HUES64 (cell line): ENCODE results near the gene ZFYVE28.

ENCODE experiments used
- H3K27ac ChIP-seq: 2 replicates; pipeline ENCODE4 v1.7.0; 2013; ENCODE audit warnings: low read depth, low read length, inconsistent platforms
- H3K27me3 ChIP-seq: 2 replicates; pipeline ENCODE4 v1.6.1; 2013; ENCODE audit warnings: mild to moderate bottlenecking, low read length; ENCODE audit not compliant: insufficient read depth
- H3K36me3 ChIP-seq: 2 replicates; pipeline ENCODE4 v1.6.1; 2013; ENCODE audit warnings: mild to moderate bottlenecking, low read length; ENCODE audit not compliant: insufficient read depth
- H3K4me1 ChIP-seq: 2 replicates; pipeline ENCODE4 v1.6.1; 2013; ENCODE audit warnings: mild to moderate bottlenecking, low read length, moderate library complexity; ENCODE audit not compliant: insufficient read depth
- H3K4me3 ChIP-seq: 2 replicates; pipeline ENCODE4 v1.5.1; 2013; ENCODE audit warnings: mild to moderate bottlenecking, low read length, moderate library complexity
- H3K9ac ChIP-seq: 2 replicates; pipeline ENCODE4 v1.6.1; 2013; ENCODE audit warnings: mild to moderate bottlenecking, low read depth, low read length
- H3K9me3 ChIP-seq: 2 replicates; pipeline ENCODE4 v1.6.1; 2013; ENCODE audit warnings: low read depth, low read length; ENCODE audit not compliant: insufficient read depth
- WGBS: fragments of 150-250, 120-280 bp; methylation state at CpG from one replicate; pipeline ENCODE4 v1.1.7; 2013; ENCODE audit warnings: missing lambda C conversion rate; 5-methylcytosine and 5-hydroxymethylcytosine counted together

The ZFYVE28 gene

DNA sequence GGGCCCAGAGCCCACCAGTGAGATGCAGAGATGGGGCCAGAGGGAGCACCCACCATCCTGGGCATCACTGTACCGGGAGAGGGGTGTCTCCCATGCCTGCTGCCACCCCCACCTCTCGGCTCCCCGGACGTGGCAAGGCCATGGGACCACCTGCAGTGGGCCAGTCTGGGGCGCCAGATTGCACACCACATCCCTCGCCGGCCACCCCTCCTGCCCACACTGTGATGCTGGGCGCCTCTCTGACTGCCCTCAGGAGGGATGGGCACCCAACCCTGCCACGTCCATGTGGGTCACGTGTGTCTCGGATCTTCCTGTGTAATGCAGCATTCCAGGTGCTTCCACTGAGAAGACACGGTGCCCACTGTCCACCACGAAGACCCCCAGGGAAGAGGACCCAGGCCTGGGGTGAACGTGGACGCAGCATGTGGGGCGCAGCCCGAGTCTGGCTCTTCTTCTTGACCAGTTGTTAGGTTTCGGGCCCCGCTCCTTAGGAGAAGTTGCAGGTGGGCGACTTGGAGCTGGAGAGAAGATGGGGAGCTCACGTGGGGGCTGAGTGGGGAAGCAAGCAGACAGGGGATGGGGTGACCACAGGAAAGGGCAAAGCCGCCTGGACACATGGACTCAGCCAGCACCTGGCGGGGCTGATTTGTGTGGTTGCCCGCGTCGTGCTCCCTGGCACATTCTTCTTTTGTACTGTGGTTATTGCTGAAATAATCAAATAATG lies 47.7 kb downstream of the ZFYVE28 start:
- H3K27me3 ChIP-seq: no peaks in the 10 kb centered on the region
- 94% methylated on average over 26 of the region's 26 CpGs for WGBS
- no peak overlapping the region for H3K4me3 ChIP-seq
- no peaks in the 10 kb centered on the region for H3K4me1 ChIP-seq
- H3K27ac ChIP-seq: no peak overlapping the region
- H3K9me3 ChIP-seq: no peaks in the 10 kb centered on the region
- H3K36me3 ChIP-seq: no peaks in the 10 kb centered on the region
- H3K9ac ChIP-seq: no peak overlapping the region

DNA sequence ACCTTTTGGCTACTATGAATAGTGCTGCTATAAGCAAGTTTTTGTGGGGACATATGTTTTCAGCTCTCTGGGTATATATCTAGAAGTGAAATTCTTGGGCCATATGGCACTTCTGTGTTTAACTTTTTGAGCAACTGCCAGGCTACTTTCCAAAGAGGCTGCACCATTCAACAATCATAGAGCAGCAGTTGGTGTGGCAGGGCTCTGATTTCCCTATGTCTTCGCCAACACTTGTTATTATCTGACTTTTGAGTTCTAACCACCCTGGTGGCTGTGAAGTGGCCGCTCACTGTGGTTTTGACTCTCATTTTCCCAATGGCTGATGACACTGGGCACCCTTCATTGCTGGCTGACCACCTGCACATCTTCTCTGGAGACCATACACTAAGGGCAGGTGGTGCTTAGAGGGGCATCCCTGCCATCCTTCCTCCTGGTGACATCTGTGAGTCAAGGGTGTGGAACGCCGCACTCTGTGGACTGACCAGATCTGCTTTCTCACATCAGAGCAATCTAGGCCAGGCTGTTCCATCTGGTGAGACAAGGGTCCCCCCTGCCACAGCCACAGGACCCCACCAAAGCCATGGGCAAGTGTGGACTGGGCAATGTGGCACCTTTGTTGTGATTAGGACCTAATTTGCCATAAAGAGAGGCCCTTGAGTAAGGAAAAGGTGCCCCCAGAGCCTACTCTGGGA lies 49.6 kb downstream of the ZFYVE28 start:
- Histone ChIP-seq H3K27me3 (no peaks in the 10 kb centered on the region), H3K4me1 (no peaks in the 10 kb centered on the region), H3K27ac (no peak overlapping the region), H3K9me3 (no peaks in the 10 kb centered on the region), H3K4me3 (no peak overlapping the region), H3K36me3 (no peaks in the 10 kb centered on the region), H3K9ac (no peak overlapping the region)
- 96% methylated on average over 4 of the region's 4 CpGs for WGBS

DNA sequence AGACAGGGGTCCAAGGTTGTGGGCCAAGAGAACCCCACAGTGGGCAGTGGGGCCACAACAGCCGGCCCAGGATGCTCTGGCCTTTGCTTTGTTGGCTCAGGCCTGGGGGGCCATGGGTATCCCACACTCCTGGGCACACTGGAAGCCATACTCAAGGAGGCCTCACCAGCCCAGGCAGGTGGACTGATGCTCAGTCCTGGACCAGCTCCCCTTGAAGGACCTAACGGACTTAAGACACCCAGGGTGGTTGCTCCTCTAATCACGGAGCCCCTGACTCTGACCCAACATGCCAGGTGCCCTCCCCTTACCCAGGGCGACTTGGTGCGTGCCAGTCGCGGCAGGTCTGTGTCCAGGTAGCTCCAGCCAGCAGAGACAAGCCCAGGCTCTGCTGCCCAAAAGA lies 50.8 kb downstream of the ZFYVE28 start:
- no peaks in the 10 kb centered on the region for H3K9me3 ChIP-seq
- H3K4me3 ChIP-seq: no peak overlapping the region
- H3K36me3 ChIP-seq: no peaks in the 10 kb centered on the region
- no peaks in the 10 kb centered on the region for H3K4me1 ChIP-seq
- no peaks in the 10 kb centered on the region for H3K27me3 ChIP-seq
- no peak overlapping the region for H3K9ac ChIP-seq
- no peak overlapping the region for H3K27ac ChIP-seq
- 95% methylated on average over 7 of the region's 7 CpGs for WGBS

DNA sequence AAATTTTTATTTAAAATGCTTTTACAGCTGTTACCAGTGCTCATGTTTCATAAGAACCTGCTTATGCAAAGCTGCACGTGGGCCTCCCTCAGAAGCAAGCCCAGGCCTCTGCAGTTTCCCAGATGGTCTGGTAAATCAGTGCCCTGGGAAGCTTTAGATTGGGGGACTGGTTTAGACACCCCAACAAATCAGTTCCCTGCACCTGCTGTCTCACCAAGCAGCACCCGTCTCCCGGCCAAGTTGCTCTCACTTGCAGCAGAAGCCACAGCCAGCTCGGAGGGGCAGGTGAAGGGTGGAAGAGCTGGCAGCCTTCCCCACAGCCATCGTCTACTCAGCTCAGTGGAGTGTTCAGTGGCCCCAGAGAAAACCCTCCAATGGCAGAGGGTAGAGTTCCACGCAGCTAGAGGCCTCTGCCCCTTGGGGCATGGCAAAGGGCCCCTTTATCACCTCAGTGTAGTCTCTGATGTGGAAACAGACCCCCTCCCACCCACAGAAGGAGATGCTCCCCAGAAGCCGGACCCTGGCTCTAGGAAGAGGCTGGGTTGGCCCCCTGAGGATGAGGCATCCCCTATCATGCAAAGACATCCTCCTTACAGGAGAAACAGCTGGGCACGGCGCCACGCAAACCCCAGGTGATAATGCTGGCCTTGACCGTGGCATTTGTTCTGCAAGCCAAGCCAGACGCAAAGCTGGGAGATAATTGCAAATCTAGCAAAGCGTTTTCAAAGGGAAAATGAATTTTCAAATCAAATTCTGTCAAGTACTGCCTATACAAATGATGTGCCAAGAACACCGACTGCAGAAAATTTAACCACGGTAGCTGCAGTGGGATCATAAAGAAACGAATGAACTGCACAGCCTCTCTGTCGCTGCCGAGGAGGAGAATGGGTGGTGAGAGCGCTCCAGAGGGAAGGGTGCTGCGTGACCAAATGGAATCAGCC lies 51.9 kb downstream of the ZFYVE28 start:
- H3K27me3 ChIP-seq: no peaks in the 10 kb centered on the region
- H3K4me1 ChIP-seq: no peaks in the 10 kb centered on the region
- 90% methylated on average over 20 of the region's 20 CpGs for WGBS
- no peaks in the 10 kb centered on the region for H3K36me3 ChIP-seq
- no peak overlapping the region for H3K27ac ChIP-seq
- no peaks in the 10 kb centered on the region for H3K9me3 ChIP-seq
- H3K4me3 ChIP-seq: no peak overlapping the region
- H3K9ac ChIP-seq: no peak overlapping the region

DNA sequence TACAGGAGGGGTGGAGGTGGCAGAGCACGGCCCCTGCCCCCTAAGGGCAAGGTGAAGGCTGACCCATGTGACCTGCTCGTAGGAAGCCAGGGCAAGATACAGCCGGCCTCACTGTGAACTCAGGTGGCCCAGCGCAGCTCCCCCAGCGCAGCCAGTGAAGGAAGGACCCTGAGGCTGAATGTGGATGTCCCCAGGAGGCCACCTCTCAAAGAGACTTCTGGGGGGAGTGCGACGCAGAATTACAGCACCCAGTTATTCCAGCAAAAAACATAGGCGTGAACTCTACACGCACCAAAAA lies 52.6 kb downstream of the ZFYVE28 start:
- Histone ChIP-seq H3K9ac (no peak overlapping the region), H3K27me3 (no peaks in the 10 kb centered on the region), H3K4me3 (no peak overlapping the region), H3K9me3 (no peaks in the 10 kb centered on the region), H3K27ac (no peak overlapping the region), H3K4me1 (no peaks in the 10 kb centered on the region), H3K36me3 (no peaks in the 10 kb centered on the region)
- 87% methylated on average over 9 of the region's 9 CpGs for WGBS

DNA sequence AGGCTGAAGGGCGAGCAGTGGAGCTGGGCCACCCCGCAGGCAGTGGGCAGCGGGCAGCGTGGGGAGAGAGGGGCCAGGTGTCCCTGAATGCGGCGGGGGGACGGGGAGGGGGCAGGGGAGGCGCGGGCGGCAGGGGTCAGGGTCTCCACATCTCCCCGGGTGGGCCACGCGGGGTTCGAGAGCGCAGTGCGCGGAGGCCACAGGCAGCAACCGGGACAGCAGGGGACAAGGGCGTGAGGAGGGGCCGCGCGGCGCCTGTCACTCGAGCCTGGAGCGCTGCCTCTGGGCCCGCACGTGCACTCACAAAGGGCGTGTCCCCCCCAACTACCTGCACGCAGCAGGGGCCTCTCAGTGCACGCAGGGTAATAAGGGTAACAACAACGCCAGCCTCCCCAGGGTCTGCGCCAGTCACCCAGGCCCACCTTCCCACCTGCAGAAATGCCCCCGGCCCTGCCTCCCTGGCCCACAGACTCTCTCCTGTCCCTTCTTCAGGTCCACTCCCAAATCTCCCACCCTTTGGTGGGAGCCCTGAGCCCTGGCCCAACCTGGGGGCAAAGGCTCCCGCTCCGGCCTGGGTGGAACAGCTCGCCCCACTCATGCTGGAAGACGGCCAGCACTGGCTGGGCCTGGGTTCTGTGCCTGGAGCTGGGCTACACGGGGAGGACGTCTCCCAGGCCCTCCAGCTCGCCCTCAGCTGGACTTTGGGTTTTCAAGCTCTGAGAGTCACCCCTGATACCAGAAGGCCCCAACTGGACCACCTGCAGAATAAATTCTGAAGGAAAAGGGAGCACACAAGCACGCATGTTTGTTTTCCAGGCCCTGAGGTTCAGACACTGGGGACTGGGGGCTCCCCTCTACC lies 53.2 kb downstream of the ZFYVE28 start:
- H3K4me3 ChIP-seq: no peak overlapping the region
- H3K4me1 ChIP-seq: no peaks in the 10 kb centered on the region
- H3K27me3 ChIP-seq: no peaks in the 10 kb centered on the region
- H3K27ac ChIP-seq: no peak overlapping the region
- H3K36me3 ChIP-seq: no peaks in the 10 kb centered on the region
- H3K9ac ChIP-seq: no peak overlapping the region
- 93% methylated on average over 41 of the region's 41 CpGs for WGBS
- no peaks in the 10 kb centered on the region for H3K9me3 ChIP-seq

DNA sequence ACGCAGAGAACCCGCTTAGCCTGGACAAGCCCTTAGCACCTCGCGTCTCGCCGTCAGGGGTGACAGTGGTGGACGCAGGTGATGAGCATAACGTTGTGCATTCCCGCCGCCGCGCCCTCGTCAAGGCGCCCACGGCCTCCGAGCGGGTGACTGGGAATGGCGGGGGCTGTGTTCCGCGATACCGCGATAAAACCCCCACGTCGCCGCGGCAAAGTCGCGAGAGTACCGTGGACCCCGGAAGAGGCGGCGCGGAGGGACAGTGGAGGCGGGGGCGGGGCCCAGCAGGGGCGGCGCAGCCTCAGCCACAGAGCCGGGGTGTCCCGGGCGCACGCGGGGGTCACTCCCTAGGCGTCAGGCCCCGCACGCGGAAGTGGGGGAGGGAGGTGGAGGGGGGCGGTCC lies 53.8 kb downstream of the ZFYVE28 start:
- Histone ChIP-seq H3K4me1 (no peaks in the 10 kb centered on the region), H3K9ac (no peak overlapping the region), H3K27ac (no peak overlapping the region), H3K36me3 (no peaks in the 10 kb centered on the region), H3K27me3 (no peaks in the 10 kb centered on the region), H3K4me3 (no peak overlapping the region), H3K9me3 (no peaks in the 10 kb centered on the region)
- WGBS: 95% methylated on average over 47 of the region's 47 CpGs

DNA sequence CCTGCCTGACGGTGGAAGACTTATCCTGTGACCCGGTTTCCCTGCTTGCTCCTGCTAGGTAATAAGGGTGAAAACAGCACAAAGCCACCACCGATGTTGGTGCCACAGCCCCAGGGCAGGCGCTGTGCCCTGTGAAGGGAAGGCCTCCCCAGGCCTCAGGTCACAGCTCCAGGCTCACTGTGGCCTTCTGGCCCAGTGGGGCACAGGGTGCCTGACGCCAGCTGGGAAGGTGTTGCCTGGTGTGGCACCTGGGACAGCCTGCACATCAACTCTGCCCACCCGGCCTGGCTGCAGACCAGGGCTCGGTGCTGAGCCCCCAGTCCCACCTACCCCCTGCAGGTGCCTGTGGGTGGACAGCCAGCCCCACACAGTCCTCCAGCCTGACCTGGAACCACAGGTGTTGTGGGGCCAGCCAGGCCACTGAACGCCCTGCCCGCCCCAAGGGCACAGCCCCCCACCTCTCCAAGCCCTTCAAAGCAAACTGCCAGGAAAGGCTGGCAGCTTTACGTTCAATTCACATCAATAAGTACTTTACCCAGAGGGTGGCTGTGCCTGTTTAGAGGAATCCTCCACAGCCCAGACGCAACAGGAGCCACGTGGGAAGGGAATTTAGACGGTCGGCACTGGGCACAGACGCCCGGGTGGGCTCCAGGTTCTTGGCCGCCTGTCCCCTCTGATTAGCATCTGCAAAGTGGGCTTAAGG lies 54.3 kb downstream of the ZFYVE28 start:
- Histone ChIP-seq H3K4me3 (no peak overlapping the region), H3K27ac (no peak overlapping the region), H3K4me1 (no peaks in the 10 kb centered on the region), H3K36me3 (no peaks in the 10 kb centered on the region), H3K9ac (no peak overlapping the region), H3K9me3 (no peaks in the 10 kb centered on the region), H3K27me3 (no peaks in the 10 kb centered on the region)
- 93% methylated on average over 17 of the region's 17 CpGs for WGBS

DNA sequence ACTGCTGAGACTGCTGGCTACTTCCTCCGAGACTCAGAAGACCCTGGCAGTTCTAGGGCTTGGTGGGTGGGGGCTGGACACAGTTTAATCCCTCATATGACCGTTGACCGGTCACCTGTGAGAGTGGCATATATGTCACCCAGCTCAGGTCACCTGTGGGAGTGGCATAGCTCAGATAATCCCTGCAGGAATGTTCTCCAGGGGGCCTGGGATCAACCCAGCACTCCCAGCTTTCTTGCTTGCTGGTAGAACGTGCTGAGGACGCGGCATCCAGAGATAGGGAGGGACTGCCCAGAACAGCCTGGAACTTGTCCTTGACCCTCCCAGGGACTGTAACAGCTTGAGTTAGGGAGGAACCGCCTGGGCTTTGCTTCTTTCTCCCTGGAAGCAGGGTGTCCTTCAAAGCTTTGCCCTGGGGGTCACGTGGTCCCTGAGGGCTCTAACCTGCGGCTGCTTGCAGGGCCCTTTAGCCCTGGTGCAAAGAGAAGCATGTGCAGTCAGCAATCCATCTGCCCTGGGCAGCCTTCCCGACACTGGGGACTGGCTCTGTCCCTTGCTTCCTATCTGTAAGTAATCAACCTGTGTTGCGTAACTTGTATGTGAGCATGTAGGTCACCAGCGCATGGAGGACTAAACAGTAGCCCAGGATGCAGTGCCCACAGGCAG lies 55.3 kb downstream of the ZFYVE28 start:
- Histone ChIP-seq H3K27me3 (no peaks in the 10 kb centered on the region), H3K27ac (no peak overlapping the region), H3K36me3 (no peaks in the 10 kb centered on the region), H3K4me3 (no peak overlapping the region), H3K9me3 (no peaks in the 10 kb centered on the region), H3K4me1 (no peaks in the 10 kb centered on the region), H3K9ac (no peak overlapping the region)
- WGBS: 81% methylated on average over 12 of the region's 12 CpGs
